ENCODE measurements around the gene LCN15. TPM values are rescaled to one million over a fixed set of nuclear protein-coding genes. Genes with fewer than 3 reads are reported as not detected.
"Not testable (repeated sequence)": the region's sequence is repeated elsewhere in the genome, so short reads cannot be mapped to it uniquely, and the experiment has no call there.

LCN15 gene
- total RNA-seq, 2 experiments from 2014 or later, result not detected

DNA sequence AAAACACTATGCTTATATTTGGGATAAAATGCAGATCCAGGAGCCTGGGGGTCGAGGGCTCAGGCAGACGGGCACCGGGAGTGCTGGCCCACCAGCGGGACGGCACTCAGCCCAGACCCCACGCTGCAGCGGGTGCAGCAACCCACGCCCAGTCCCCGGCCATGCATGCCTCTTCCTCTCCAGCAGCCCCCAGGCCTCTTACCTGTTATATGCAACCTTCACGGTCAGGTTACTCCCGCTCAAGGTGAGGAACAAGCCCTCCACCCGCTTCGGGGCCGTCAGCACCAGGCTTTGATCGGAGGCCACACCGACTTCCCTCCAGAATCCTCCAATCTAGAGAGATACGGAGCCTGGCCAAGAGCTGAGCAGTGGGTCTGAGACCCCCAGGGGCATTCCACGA, 7.5 kb downstream of the LCN15 start:
- no peak for DNase-seq
- ChIA-PET CTCF (interaction anchor here (1.0 to 2.5 kb wide), 2 partner anchors 11 to 37 kb away, joined by 3 to 8 read pairs; no protein-coding TSS in a partner anchor), POLR2A (interaction anchor here (1.1 kb wide), 1 partner anchor 55 kb away, joined by 4 read pairs; no protein-coding TSS in a partner anchor)

GRCh38 chr9:136756134-136756438, 8.2 kb downstream of the LCN15 start:
- POLR2A ChIA-PET, result no interaction called here
- H3K9me3 Mint-ChIP-seq, result peaks cover 28% of the 10 kb centered on the region
- intact Hi-C loops (cut with micrococcal nuclease), result no loop called here
- no peak for ATAC-seq
- TF ChIP-seq CTCF (IDR thresholded peaks at IDR 0.05), result no peak
- CTCF ChIA-PET, result interaction anchor here (2.1 kb wide), 1 partner anchor 22 kb away, joined by 6 read pairs; no protein-coding TSS in a partner anchor
- H3K27ac Mint-ChIP-seq, result no peak overlapping the region
- H3K4me3 Mint-ChIP-seq, result no peak overlapping the region
- no peaks in the 10 kb centered on the region for H3K4me1 Mint-ChIP-seq (ENCODE audit: low read depth)
- DNase-seq, result no peak
- peaks cover 8% of the 10 kb centered on the region for H3K36me3 Mint-ChIP-seq (ENCODE audit: low read depth)
- peaks cover 11% of the 10 kb centered on the region for H3K27me3 Mint-ChIP-seq

More for the DNA sequence above, 7.5 kb downstream of the LCN15 start:
- H3K4me1 Mint-ChIP-seq (ENCODE audit: low read depth), result no peaks in the 10 kb centered on the region
- no peak overlapping the region for H3K27ac Mint-ChIP-seq
- H3K4me3 Mint-ChIP-seq, result no peak overlapping the region
- H3K36me3 Mint-ChIP-seq (ENCODE audit: low read depth), result peaks cover 3% of the 10 kb centered on the region
- TF ChIP-seq CTCF (IDR thresholded peaks at IDR 0.05), result no peak
- H3K27me3 Mint-ChIP-seq, result peaks cover 14% of the 10 kb centered on the region
- intact Hi-C loops (cut with micrococcal nuclease), result no loop called here
- peaks cover 21% of the 10 kb centered on the region for H3K9me3 Mint-ChIP-seq
- no peak for ATAC-seq

DNA sequence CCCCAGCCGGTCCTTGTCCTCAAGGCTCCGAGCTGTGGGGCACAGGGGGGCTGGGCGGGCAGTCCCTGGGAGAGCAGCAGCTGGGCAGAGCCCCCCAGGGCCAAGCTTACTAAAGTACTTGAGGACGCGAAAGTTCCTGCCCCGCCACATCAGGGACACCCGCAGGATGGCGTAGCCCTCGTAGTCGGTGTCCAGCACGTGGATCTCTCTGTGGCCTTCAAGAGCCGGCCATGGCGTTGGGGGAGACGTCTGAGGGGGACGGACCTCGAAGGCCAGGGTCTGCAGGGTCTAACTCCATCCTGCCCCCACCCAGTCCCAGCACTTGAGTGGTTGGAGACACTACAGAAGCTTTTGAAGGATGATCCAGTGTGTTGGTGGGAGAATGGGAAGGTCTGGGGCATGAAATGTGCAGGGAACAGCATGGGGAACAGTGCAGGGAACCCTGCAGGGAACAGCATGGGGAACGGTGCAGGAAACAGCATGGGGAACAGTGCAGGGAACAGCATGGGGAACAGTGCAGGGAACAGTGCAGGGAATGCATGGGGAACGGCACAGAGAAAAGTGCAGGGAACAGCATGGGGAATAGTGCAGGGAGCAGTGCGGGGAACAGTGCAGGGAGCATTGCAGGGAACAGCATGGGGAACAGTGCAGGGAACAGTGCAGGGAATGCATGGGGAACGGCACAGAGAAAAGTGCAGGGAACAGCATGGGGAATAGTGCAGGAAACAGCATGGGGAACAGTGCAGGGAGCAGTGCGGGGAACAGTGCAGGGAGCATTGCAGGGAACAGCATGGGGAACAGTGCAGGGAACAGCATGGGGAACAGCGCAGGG, 8.8 kb downstream of the LCN15 start:
- H3K4me3 Mint-ChIP-seq; POLR2A ChIA-PET; DNase-seq; intact Hi-C loops (cut with micrococcal nuclease); H3K36me3 Mint-ChIP-seq (ENCODE audit: low read depth); H3K27ac Mint-ChIP-seq; H3K4me1 Mint-ChIP-seq (ENCODE audit: low read depth); ATAC-seq: not testable (repeated sequence)
- CTCF ChIA-PET, result interaction anchor here (1.3 to 2.1 kb wide), 2 partner anchors 11 to 23 kb away, joined by 3 to 6 read pairs; no protein-coding TSS in a partner anchor
- peaks cover 34% of the 10 kb centered on the region for H3K9me3 Mint-ChIP-seq
- H3K27me3 Mint-ChIP-seq, result peaks cover 11% of the 10 kb centered on the region

GRCh38 chr9:136754626-136755301, 9.6 kb downstream of the LCN15 start:
- Mint-ChIP-seq H3K9me3 (peaks cover 34% of the 10 kb centered on the region), H3K27ac (no peak overlapping the region), H3K4me1 (ENCODE audit: low read depth) (peaks cover 7% of the 10 kb centered on the region), H3K4me3 (no peak overlapping the region), H3K27me3 (peaks cover 9% of the 10 kb centered on the region), H3K36me3 (ENCODE audit: low read depth) (peaks cover 8% of the 10 kb centered on the region)
- no peak for ATAC-seq
- intact Hi-C loops (cut with micrococcal nuclease), result no loop called here
- ChIA-PET CTCF (interaction anchor here (1.3 to 2.1 kb wide), 2 partner anchors 11 to 23 kb away, joined by 3 to 6 read pairs; no protein-coding TSS in a partner anchor), POLR2A (no interaction called here)
- TF ChIP-seq CTCF (IDR thresholded peaks at IDR 0.05), result no peak
- DNase-seq, result no peak

DNA sequence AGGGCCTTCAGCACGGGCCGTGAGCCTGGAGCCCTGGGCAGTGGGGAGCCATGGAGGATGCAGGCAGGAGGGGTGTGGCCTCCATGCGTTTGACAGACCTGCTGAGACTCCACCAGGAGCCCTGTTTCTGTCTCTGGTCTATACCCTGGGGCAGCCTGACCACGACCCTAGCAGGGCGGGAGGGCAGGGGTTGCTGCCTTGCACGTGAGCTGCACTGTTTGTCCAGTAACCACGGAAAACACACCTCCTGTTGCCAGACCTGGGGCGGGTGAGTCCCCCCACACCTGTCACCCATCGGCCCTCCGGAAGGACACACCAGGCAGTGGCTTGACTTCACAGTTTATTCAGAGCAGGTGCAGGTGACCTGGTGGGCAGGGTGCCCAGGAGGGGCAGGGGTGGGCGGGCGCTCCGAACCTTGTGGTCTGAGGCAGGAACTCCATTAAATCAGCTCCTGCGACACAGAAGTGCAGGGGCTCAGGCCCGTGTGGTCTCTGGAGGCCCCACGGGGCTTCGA, 10.2 kb downstream of the LCN15 start:
- Mint-ChIP-seq H3K36me3 (ENCODE audit: low read depth) (peaks cover 8% of the 10 kb centered on the region), H3K4me1 (ENCODE audit: low read depth) (peaks cover 8% of the 10 kb centered on the region), H3K27me3 (peaks cover 12% of the 10 kb centered on the region), H3K4me3 (no peak overlapping the region), H3K27ac (no peak overlapping the region), H3K9me3 (peaks cover 34% of the 10 kb centered on the region)
- intact Hi-C loops (cut with micrococcal nuclease), result no loop called here
- CTCF ChIA-PET, result interaction anchor here (1.3 to 2.1 kb wide), 2 partner anchors 12 to 24 kb away, joined by 3 to 6 read pairs; no protein-coding TSS in a partner anchor
- ATAC-seq (no peak), DNase-seq (no peak)
- no peak for TF ChIP-seq CTCF (IDR thresholded peaks at IDR 0.05)
- POLR2A ChIA-PET, result no interaction called here
